GM21381 (cell line): ENCODE results near the gene NR1H4.
"Not testable (repeated sequence)": the region's sequence is repeated elsewhere in the genome, so short reads cannot be mapped to it uniquely, and the experiment has no call there.

Experiments used
- ATAC-seq: cut with Tn5 transposase; IDR thresholded peaks from one replicate; pipeline ENCODE4 v1.9.1; 2021; ENCODE audit warnings: mild to moderate bottlenecking, moderate library complexity; ENCODE audit not compliant: unreplicated experiment

The NR1H4 gene

GRCh38 chr12:100473716-100474150 is at the start of gene NR1H4:
Gene NR1H4 (plus strand): TSS chr12:100473866. CDS start chr12:100493324, 19,458 bp downstream.
- ATAC-seq = no peak

GRCh38 chr12:100426145-100426544 is 47.5 kb upstream of the NR1H4 start:
- no peak for ATAC-seq

DNA sequence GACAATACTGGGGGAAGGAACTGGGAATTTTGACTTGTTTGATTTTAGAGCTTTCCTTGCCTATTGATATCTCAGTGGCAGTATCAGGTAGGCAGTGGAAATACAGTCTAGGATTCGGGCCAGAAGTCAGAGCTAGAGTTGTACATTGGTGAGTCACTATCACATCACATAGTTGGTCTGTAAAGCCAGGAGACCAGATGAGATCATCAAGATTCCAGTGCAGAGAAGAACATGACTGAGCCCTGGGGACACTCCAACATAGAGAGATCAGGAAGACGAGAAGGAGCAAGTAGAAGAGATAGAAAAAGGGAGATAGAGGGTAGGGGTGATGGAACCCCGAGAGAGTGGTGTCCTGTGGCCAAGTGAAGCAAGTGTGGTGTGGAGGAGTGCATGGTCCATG is 46.6 kb upstream of the NR1H4 start:
- ATAC-seq = no peak

DNA sequence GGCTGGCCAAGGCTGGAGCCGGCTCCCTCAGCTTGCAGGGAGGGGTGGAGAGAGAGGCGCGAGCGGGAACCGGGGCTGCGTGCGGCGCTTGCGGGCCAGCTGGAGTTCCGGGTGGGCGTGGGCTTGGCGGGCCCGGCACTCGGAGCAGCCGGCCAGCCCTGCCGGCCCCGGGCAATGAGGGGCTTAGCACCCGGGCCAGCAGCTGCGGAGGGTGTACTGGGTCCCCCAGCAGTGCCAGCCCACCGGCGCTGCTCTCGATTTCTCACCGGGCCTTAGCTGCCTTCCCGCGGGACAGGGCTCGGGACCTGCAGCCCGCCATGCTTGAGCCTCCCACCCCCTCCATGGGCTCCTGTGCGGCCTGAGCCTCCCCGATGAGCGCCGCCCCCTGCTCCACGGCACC is 43.4 kb upstream of the NR1H4 start:
- ATAC-seq = not testable (repeated sequence)

DNA sequence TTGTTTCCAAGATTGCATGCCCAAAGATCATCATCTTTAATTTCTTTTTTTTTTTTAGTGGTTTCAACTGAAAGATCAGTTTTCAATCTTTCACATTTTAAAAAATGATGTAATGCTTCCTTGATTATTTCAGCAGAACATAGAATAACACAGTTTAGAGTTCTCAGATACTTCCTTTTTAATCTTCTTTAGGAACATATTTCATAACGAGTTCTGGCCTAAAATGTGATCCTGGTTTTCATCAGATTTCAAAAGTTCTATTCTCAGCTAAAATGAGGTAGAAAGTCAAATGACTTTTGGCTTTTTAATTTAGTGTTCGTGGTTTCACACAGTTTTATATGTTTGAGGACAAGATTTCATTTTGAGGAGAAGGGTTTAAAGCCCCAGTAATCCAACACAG is 40.0 kb upstream of the NR1H4 start:
- ATAC-seq = no peak

GRCh38 chr12:100434177-100434576 is 39.5 kb upstream of the NR1H4 start:
- no peak for ATAC-seq

GRCh38 chr12:100435957-100436356 is 37.7 kb upstream of the NR1H4 start:
- ATAC-seq = no peak

GRCh38 chr12:100437038-100437841 is 36.4 kb upstream of the NR1H4 start:
- ATAC-seq = no peak

DNA sequence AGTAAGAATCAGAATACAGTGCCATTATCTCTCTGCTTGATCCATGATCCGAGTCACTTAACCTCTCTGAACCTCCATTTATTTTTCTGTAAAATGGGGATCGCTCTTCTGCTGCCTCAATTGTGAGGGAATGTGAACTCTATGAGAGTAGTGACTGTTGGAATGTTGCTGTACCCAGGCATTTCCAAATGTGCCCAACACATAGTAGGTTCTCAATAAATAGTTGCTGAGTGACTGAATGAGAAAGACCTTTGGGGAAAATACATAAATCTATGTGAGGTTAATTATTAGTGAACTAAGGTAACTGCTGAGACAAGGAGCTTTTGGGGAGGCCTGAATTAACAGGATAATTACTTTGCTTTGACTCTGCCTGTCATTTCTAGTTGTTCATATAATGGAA is 33.9 kb upstream of the NR1H4 start:
- no peak for ATAC-seq

DNA sequence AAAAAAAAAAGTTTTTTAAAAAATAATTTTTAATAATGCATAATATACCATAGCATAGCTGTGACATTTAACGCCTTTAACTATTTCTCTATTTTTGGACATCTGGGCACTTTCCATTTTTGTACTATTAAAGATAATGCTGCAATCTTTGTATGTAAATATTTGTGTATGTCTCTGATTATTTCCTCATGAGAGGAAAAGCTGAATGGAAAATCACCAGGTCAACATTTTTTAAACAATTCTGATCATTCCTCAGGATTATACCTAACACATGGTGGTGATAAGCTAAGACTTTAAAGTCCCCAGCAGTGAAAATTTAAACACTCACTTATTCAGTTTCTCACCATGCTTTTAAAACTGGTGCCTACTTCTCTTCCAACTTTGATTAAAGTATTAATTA is 31.3 kb upstream of the NR1H4 start:
- ATAC-seq = no peak

GRCh38 chr12:100443434-100443833 is 30.2 kb upstream of the NR1H4 start:
- ATAC-seq = no peak

- ATAC-seq = no peak
Observed at GRCh38 chr12:100445081-100445481, 28.6 kb upstream of the NR1H4 start.

GRCh38 chr12:100447381-100447780 is 26.3 kb upstream of the NR1H4 start:
- ATAC-seq = no peak

GRCh38 chr12:100448656-100449055 is 25.0 kb upstream of the NR1H4 start:
- ATAC-seq = no peak

GRCh38 chr12:100450735-100451134 is 22.9 kb upstream of the NR1H4 start:
- no peak for ATAC-seq

DNA sequence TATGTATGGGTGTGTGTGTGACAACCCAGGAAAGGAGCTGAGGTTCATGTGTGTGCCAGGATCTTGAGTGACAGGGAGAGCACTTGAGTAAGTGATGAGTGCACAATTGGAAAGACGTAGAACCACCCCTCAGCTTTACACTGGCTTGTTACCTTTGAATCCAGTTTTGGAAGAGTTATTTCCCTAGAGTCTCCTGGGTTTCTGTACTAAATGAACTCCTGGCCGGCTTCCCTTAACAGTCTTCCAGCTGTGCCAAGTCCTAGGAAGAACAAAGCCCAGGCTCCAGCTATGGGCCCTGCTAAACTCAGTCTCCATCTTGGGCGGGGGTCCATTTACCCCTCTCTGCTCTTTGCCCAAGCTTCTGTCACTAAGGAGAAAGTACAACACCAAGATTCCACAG is 19.7 kb upstream of the NR1H4 start:
- ATAC-seq = no peak

DNA sequence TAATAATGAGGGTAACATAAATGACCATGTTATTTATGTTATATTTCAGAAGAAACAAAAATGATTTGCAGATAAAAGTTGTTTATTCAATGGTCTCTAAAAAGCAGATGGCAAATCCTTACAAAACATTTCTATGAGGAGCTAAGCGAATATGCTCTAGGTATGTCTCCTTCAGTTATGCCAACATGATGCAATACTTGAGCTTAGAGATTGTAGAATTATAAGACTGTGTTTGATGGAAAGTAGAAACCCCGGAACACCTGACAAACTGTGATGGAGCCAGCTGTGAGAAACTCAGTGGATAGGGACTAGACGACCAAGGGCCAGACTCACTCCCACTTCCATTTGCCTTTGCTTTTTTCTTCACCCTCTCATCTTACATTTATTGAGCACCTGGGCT is 17.8 kb upstream of the NR1H4 start:
- ATAC-seq = no peak

DNA sequence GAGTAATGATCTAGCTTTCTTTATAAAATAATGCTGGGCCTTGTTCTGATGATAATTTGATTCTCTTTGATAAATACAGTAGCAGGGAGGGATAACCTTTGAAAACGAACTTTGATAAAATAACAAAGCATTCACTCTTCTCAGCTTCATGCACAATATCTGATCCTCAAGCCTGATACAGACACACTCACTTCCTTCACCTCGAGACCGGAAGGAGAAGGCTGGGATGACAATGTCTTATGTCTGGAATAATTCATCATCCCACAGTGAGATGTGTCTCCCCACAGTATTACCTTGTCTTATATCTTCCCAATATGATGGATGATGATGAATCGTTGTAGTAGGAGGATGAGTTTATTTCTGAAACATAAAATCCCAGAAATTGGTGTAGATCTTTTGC is 15.5 kb upstream of the NR1H4 start:
- ATAC-seq = no peak

GRCh38 chr12:100460702-100461101 is 13.0 kb upstream of the NR1H4 start:
- ATAC-seq = no peak

GRCh38 chr12:100461330-100461973 is 12.2 kb upstream of the NR1H4 start:
- no peak for ATAC-seq

DNA sequence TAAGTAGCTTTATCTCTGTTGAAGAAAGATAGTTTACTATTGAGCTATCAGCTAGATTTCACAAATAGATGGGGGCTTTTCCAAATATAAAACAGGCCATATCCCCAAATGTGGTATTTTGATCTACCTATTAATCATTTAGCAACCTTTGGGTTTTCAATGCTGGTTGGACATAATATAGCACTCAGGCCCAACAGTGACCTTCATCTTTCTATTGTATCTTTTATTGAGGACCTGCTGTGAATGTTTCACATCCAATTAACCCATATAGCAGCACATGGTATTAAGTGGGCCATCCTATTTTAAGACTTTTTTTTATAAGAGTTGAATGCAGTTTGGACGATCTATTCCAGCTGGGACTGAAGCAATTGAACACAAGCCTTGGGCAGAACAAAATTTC is 10.0 kb upstream of the NR1H4 start:
- no peak for ATAC-seq

DNA sequence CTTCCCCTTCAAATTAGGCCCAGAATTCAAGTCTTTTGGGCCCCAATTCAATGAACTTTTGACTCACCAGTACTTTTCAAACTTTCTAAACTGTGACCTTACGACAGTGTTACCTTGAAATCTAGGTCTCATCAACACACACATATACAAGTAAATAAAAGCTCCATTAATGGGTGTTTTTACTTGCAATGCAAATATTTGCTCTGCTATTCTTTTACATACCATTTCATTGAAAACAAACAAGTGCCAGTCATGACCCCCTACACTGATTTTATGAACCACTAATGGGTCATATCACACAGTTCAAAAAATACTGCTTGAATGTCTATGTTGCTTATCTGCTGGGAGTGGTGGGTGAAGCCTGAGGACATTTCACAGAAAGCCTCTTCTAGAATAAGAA is 9.1 kb upstream of the NR1H4 start:
- no peak for ATAC-seq
